Hair follicular keratinocyte (primary cell): ENCODE measurements around the gene LIAS. TPM values are rescaled to one million over a fixed set of nuclear protein-coding genes. Genes with fewer than 3 reads are reported as not detected.

ENCODE experiments used
- total RNA-seq: library from RNA; depleted of rRNA; stranded (reverse); fragments of >200 nt; gene quantifications from 2 replicates; pipeline ENCODE4 v1.2.3, GENCODE V29; 2015

The LIAS gene
- 14.3 and 14.6 TPM in 2 replicates for total RNA-seq

DNA sequence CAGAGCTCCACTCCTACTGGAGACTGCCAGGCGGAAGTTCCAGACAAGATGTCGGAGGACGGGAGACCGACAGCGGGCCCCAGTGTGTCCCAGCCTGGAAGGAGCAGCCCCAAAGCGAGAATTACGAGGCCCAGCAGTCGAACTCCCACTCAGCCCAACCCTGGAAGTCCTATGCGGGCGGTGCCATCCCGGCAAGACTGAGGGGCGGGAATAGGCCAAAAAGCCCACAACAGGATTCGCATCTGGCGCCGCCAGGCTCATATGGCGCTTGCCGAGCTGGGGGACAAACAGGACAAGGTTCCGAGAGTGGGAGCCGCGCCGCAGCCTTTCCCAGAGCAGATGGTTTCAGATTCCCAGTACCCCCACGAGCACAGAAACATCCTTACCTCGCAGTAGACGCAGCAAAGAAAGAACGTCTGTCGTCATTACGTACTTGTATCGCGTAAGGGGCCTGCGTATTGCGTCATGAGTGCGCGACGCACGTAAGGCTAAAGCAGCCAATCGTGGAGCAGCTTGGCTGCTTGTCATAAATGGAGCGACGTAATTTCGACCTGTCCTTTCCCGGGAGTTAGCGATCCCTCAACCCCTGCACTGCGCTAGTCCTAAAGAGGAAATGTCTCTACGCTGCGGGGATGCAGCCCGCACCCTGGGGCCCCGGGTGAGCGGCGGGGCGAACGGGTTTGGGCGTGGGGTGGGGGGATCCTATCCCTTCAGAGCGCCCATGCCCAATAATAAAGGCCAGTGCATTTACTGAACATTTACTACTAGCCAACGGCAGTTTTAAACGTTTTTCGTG lies at the start of gene LIAS, which contains the start of gene RPL9:
Gene LIAS, plus strand, starts transcription at position 552 of the 796 bp plus-strand sequence. Its CDS starts 62 bp downstream, at position 614.
Gene RPL9, minus strand, starts transcription at position 418 of the 796 bp plus-strand sequence. CDS start 483 bp downstream, outside the sequence.

DNA sequence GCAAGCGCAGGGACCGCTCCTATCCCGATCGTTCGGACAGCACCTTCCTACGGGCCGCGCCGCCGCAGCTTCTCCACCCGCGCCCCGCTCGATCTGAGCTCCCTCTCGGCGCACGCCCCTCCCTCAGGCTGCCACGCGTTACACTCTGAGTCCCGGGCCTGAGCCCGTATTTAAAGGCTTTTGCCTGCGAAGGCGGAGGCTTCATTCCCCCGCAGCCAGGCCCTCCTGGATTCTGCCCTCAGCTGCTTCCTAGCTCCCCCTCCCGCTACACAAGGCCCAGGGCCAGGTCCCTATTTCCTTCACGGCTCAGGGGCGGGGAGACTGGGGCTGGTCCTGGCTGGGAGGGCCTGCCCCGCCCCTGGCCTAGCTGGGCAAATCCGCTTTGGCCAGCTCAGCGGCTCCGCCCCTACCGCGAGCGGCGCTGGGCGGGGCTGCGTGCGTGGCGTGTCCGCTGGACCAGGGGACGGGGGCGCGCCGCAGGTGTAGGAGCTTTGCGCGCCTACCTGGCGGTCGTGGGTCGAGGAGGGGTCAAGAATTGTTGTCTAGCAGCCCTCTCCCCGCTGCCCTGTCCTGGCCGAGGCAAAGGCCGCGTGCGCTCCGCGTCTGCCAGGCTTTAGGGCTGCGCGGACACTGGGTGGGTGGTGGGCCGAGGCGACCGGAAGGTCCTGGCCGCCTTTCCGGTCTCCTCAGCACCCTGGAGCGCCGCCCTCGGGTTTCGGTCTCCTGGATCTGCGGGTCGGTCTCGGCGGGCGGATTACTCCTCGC lies 68.6 kb downstream of the LIAS start, which contains the start of gene UGDH:
Gene UGDH, minus strand, starts transcription at position 144 of the 765 bp plus-strand sequence. CDS start 5,927 bp downstream, outside the sequence.

Other genes starting within 250 kb of the LIAS start
- gene RFC1, start 92.7 kb upstream of the LIAS start, total RNA-seq, result 27.2 and 36.5 TPM in 2 replicates
- 0.08 TPM in 1 of 2 replicates, not detected in the other for gene KLB, start 52.1 kb upstream of the LIAS start, total RNA-seq
- 4,388 and 5,094 TPM in 2 replicates for gene RPL9, start 134 bp upstream of the LIAS start, total RNA-seq
- gene UGDH, start 68.4 kb downstream of the LIAS start, total RNA-seq, result 31.9 and 45.1 TPM in 2 replicates
- gene SMIM14, start 179.8 kb downstream of the LIAS start, total RNA-seq, result 13.1 and 14.1 TPM in 2 replicates
- gene UBE2K, start 239.1 kb downstream of the LIAS start, total RNA-seq, result 23.9 and 54.6 TPM in 2 replicates